Upper lobe of right lung (tissue), 1 donor: ENCODE results near the gene VWF. TPM values are rescaled to one million over a fixed set of nuclear protein-coding genes. Genes with fewer than 3 reads are reported as not detected.

ENCODE experiments used
- ATAC-seq: fragments of 200-7000 bp; cut with Tn5 transposase; one replicate; pipeline ENCODE4 v1.9.1; 2020; ENCODE audit warnings: mild to moderate bottlenecking, moderate library complexity
- DNase-seq: peaks from one replicate; pipeline ENCODE4 v3.0.0-alpha.2; 2020
- H3K27ac ChIP-seq: fragments of 200-600 bp; one replicate; pipeline ENCODE4 v1.8.0; 2022
- H3K27me3 ChIP-seq: fragments of 200-600 bp; one replicate; pipeline ENCODE4 v1.8.0; 2022; ENCODE audit warnings: mild to moderate bottlenecking
- H3K36me3 ChIP-seq: fragments of 200-600 bp; one replicate; pipeline ENCODE4 v1.8.0; 2022
- H3K4me1 ChIP-seq: fragments of 200-600 bp; one replicate; pipeline ENCODE4 v1.8.0; 2022
- H3K4me3 ChIP-seq: fragments of 200-600 bp; one replicate; pipeline ENCODE4 v1.8.0; 2022; ENCODE audit warnings: mild to moderate bottlenecking
- H3K9me3 ChIP-seq: fragments of 200-600 bp; one replicate; pipeline ENCODE4 v1.8.0; 2022
- CTCF ChIP-seq: fragments of 200-600 bp; IDR thresholded peaks from one replicate; pipeline ENCODE4 v1.8.0; 2022; ENCODE audit warnings: antibody characterized with exemption
- intact Hi-C: fragments of 100-400 bp; cut with DNase I; formaldehyde crosslinking; loops from one replicate; pipeline ENCODE4 v1.11.0; 2022
- total RNA-seq: library from RNA; stranded (reverse); fragmentation: NEBNext Ultra II Directional; extraction: Animal tissue kit (Norgen Biotek cat#: 25700); gene quantifications from one replicate; pipeline ENCODE4 v1.2.1, GENCODE V29; 2021
- donor health status: DM: no; HTN: yes; CAD: no; lungs with severe emphysema.

Gene VWF
- total RNA-seq, 1 donor from 2014 or later = 729 TPM

- no peaks in the 10 kb centered on the region for H3K36me3 ChIP-seq
- no peak overlapping the region for H3K27ac ChIP-seq
- H3K9me3 ChIP-seq = no peaks in the 10 kb centered on the region
- no peaks in the 10 kb centered on the region for H3K27me3 ChIP-seq
- H3K4me1 ChIP-seq = no peaks in the 10 kb centered on the region
- intact Hi-C loops = no loop called here
- no peak for DNase-seq
- no peak for TF ChIP-seq CTCF
- no peak for ATAC-seq
- H3K4me3 ChIP-seq = no peak overlapping the region
Measured at GRCh38 chr12:5927732-5928516, 196.5 kb downstream of the VWF start.

- no peak for ATAC-seq
- Histone ChIP-seq H3K36me3 (no peaks in the 10 kb centered on the region), H3K4me3 (no peak overlapping the region), H3K9me3 (no peaks in the 10 kb centered on the region), H3K27ac (no peak overlapping the region), H3K4me1 (no peaks in the 10 kb centered on the region), H3K27me3 (no peaks in the 10 kb centered on the region)
- TF ChIP-seq CTCF = no peak
- no peak for DNase-seq
- intact Hi-C loops = no loop called here
Measured at GRCh38 chr12:5925646-5926045, 198.8 kb downstream of the VWF start.

GRCh38 chr12:5924342-5924741 is 200.1 kb downstream of the VWF start:
- Histone ChIP-seq H3K9me3 (no peaks in the 10 kb centered on the region), H3K27me3 (no peaks in the 10 kb centered on the region), H3K36me3 (no peaks in the 10 kb centered on the region), H3K4me1 (no peaks in the 10 kb centered on the region), H3K4me3 (no peak overlapping the region), H3K27ac (no peak overlapping the region)
- intact Hi-C loops = no loop called here
- no peak for TF ChIP-seq CTCF
- ATAC-seq (no peak), DNase-seq (no peak)

- Histone ChIP-seq H3K27me3 (no peaks in the 10 kb centered on the region), H3K9me3 (no peaks in the 10 kb centered on the region), H3K27ac (no peak overlapping the region), H3K36me3 (no peaks in the 10 kb centered on the region), H3K4me3 (no peak overlapping the region), H3K4me1 (no peaks in the 10 kb centered on the region)
- DNase-seq (no peak), ATAC-seq (no peak)
- intact Hi-C loops = no loop called here
- no peak for TF ChIP-seq CTCF
Measured at GRCh38 chr12:5923751-5924150, 200.7 kb downstream of the VWF start.

- no peak for TF ChIP-seq CTCF
- H3K27ac ChIP-seq = no peak overlapping the region
- no peaks in the 10 kb centered on the region for H3K9me3 ChIP-seq
- DNase-seq (no peak), ATAC-seq (no peak)
- no peaks in the 10 kb centered on the region for H3K36me3 ChIP-seq
- intact Hi-C loops = no loop called here
- no peak overlapping the region for H3K4me3 ChIP-seq
- no peaks in the 10 kb centered on the region for H3K27me3 ChIP-seq
- no peaks in the 10 kb centered on the region for H3K4me1 ChIP-seq
Measured at GRCh38 chr12:5923043-5923605, 201.3 kb downstream of the VWF start.
